Endothelial cell of umbilical vein (primary cell): ENCODE results near the gene EPB41L2. TPM values are rescaled to one million over a fixed set of nuclear protein-coding genes. Genes with fewer than 3 reads are reported as not detected.

Source experiments
- BruUV-seq: library from RNA; stranded (reverse); fragments of 400-500 nt; replicated peaks from 2 replicates; lab custom pipeline; 2021; lab: Mats Ljungman, UMichigan
- CTCF ChIA-PET: fragments of 300-600, 350-600 bp; sonication (Branson Sonifier 250); formaldehyde crosslinking; loops from one replicate; lab custom pipeline; 2021; ENCODE audit warnings: antibody characterized with exemption, inconsistent platforms; lab: Charles Lee
- POLR2A ChIA-PET: fragments of 300-600, 350-600 bp; sonication (Branson Sonifier 250); formaldehyde crosslinking; loops from one replicate; lab custom pipeline; 2021; ENCODE audit warnings: antibody characterized with exemption, inconsistent platforms; lab: Charles Lee
- DNase-seq: peaks from one replicate; pipeline ENCODE4 v3.0.0-alpha.2; 2011; ENCODE audit warnings: low read depth, low spot score
- FAIRE-seq: peaks from 2 replicates; lab custom pipeline; 2011; peaks lifted over from hg19 to GRCh38; lab: Jason Lieb, UNC
- H2AFZ ChIP-seq: 2 replicates; pipeline ENCODE4 v1.6.0; 2012; ENCODE audit warnings: low read depth, low read length, control low read depth, inconsistent platforms
- H3K27ac ChIP-seq: 2 replicates; pipeline ENCODE4 v1.5.1; 2011; ENCODE audit warnings: low read depth, mild to moderate bottlenecking, control low read depth, low read length, moderate library complexity; ENCODE audit not compliant: insufficient read depth
- H3K27me3 ChIP-seq, 2 experiments: 2 replicates each; pipeline versions ENCODE4 v1.6.0 to v1.6.1; 2011; ENCODE audit warnings: low read length in 2 of 2, mixed read lengths in 1 of 2; ENCODE audit not compliant: control insufficient read depth in 2 of 2, insufficient read depth in 2 of 2
- H3K36me3 ChIP-seq, 2 experiments: 2 replicates in 1 of 2; 3 replicates in 1 of 2; pipeline ENCODE4 v1.5.1; 2011; ENCODE audit warnings: low read length in 2 of 2, mild to moderate bottlenecking in 1 of 2, moderate library complexity in 1 of 2; ENCODE audit not compliant: control insufficient read depth in 2 of 2, insufficient read depth in 2 of 2; ENCODE audit errors: extremely low read depth in 1 of 2
- H3K4me1 ChIP-seq: 3 replicates; pipeline ENCODE4 v1.5.1; 2011; ENCODE audit warnings: mild to moderate bottlenecking, low read length; ENCODE audit not compliant: control insufficient read depth, insufficient read depth; ENCODE audit errors: extremely low read depth
- H3K4me2 ChIP-seq: 2 replicates; pipeline ENCODE4 v1.6.1; 2011; ENCODE audit warnings: low read length, control low read depth, mixed read lengths; ENCODE audit not compliant: insufficient read depth
- H3K4me3 ChIP-seq, 3 experiments: fragments of 200-600 bp in 1 of 3; sonication (generic), shearing (Covaris generic) in 1 of 3; replicated peaks in 1 of 3; 2 replicates each; pipeline ENCODE4 v1.5.1; 2011 to 2016; ENCODE audit warnings: control low read depth in 3 of 3, low read length in 3 of 3, mild to moderate bottlenecking in 2 of 3, inconsistent platforms in 1 of 3, low read depth in 1 of 3, moderate library complexity in 1 of 3; ENCODE audit not compliant: insufficient read depth in 1 of 3
- H3K79me2 ChIP-seq: 2 replicates; pipeline ENCODE4 v1.6.0; 2012; ENCODE audit warnings: low read length, inconsistent platforms; ENCODE audit not compliant: control insufficient read depth, insufficient read depth
- H3K9ac ChIP-seq: replicated peaks from 2 replicates; pipeline ENCODE3; 2011; ENCODE audit warnings: low read length, control low read depth; ENCODE audit not compliant: insufficient read depth; ENCODE audit errors: extremely low read depth
- H3K9me1 ChIP-seq: replicated peaks from 3 replicates; pipeline ENCODE4 v1.6.0; 2011; ENCODE audit warnings: mild to moderate bottlenecking, low read length; ENCODE audit not compliant: control insufficient read depth, insufficient read depth; ENCODE audit errors: extremely low read depth
- H3K9me3 ChIP-seq: replicated peaks from 2 replicates; pipeline ENCODE4 v1.5.1; 2012; ENCODE audit warnings: low read length, inconsistent platforms; ENCODE audit not compliant: control insufficient read depth, insufficient read depth
- H4K20me1 ChIP-seq: replicated peaks from 2 replicates; pipeline ENCODE3; 2011; ENCODE audit warnings: mild to moderate bottlenecking, low read length; ENCODE audit not compliant: control insufficient read depth, insufficient read depth; ENCODE audit errors: extremely low read depth
- EZH2 ChIP-seq: IDR thresholded peaks from 2 replicates; pipeline ENCODE4 v1.6.1; 2012; ENCODE audit warnings: borderline replicate concordance, low read depth, mild to moderate bottlenecking, moderate library complexity, low read length, inconsistent platforms; ENCODE audit not compliant: severe bottlenecking
- GATA2 ChIP-seq: IDR thresholded peaks from 2 replicates; pipeline ENCODE4 v1.7.0; 2011; ENCODE audit warnings: low read depth, mild to moderate bottlenecking, moderate library complexity, mixed read lengths, low read length; ENCODE audit not compliant: insufficient read length, insufficient read depth
- JUN ChIP-seq: IDR thresholded peaks from 2 replicates; pipeline ENCODE4 v1.6.1; 2011; ENCODE audit warnings: borderline replicate concordance, low read depth; ENCODE audit not compliant: insufficient read length, insufficient read depth
- dilution Hi-C: fragments of 300-500 bp; cut with MboI; formaldehyde crosslinking; loops from one replicate; pipeline ENCODE4 v1.15.0; 2019; ENCODE audit warnings: low sequenced_read_pairs; ENCODE audit not compliant: extremely low pct_ligation_motif_present
- intact Hi-C: fragments of 100-400 bp; cut with micrococcal nuclease; formaldehyde crosslinking; loops from one replicate; pipeline ENCODE4 v1.10.0; 2022
- polyA plus RNA-seq, 4 experiments: library from polyadenylated mRNA; depleted of rRNA in 3 of 4; stranded (reverse) in 3 of 4; unstranded in 1 of 4; fragments of >200 nt; gene quantifications; 2 replicates each; pipeline versions ENCODE4 v1.2.1 to v1.2.3, GENCODE V29; 2011 to 2012; ENCODE audit warnings: missing spikeins in 1 of 4
- total RNA-seq: library from RNA; stranded (reverse); gene quantifications from 2 replicates; pipeline ENCODE4 v1.2.3, GENCODE V29; 2021
- TF ChIP-seq, protein P1 (sequence below), 2 donors: IDR thresholded peaks; 1 replicate in 1 of 2; 2 replicates in 1 of 2; pipeline ENCODE4 v1.5.1; 2011; ENCODE audit warnings: low read length in 2 of 2, mild to moderate bottlenecking in 2 of 2, moderate library complexity in 2 of 2, control low read depth in 1 of 2, inconsistent platforms in 1 of 2, low read depth in 1 of 2; ENCODE audit not compliant: insufficient read depth in 1 of 2; ENCODE audit errors: extremely low read depth in 1 of 2

EPB41L2 gene
- total and polyA plus RNA-seq, 2 donors (not counting 3 experiments of a cell fraction or from before 2014, with no cell fraction given): 26.5 to 87.7 TPM

DNA sequence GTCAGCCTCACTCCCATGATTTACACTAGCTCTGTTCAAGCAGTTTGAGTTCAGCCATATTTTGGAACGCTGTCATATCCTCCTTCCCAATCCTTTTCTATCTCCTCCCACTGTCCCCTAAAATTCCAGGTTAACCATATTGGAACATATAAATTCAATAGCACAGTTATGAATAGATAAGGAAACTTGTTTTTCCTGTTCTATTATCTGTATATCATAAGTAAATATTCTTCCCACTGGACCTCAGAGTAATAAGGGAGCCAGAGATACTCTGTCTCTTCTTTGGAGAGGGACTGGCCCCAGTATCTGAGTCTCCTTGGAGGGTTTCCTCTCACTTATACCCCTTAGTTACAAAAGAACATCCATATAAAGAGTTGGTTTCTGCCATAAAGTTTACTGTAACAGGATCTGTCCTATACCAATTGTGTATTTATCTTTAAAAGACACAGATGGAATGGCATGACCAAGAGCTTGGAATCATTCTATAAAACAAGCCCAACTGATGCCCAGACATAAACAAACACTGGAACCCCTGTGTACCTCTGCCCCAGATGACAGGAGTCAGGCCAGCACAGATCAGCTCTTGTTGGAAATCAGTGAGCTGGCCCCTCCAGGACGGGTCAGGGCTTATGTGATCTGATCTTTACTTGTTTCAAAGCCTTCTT is 67.1 kb downstream of the EPB41L2 start:
- Histone ChIP-seq H3K4me1 (peaks cover 23% of the 10 kb centered on the region), H3K4me2 (peak overlapping the region; percentile 19), H2AFZ (no peak overlapping the region), H3K79me2 (peaks cover 53% of the 10 kb centered on the region), H3K27me3 (no peaks in the 10 kb centered on the region), H3K36me3 (no peaks in the 10 kb centered on the region), H3K9me3 (no peaks in the 10 kb centered on the region), H3K9ac (no peak overlapping the region), H4K20me1 (no peaks in the 10 kb centered on the region), H3K27ac (no peak overlapping the region), H3K9me1 (no peaks in the 10 kb centered on the region), H3K4me3 (no peak overlapping the region)
- intact Hi-C loops (loop anchor here (2.0 to 5.0 kb wide), 2 partner anchors 51 to 121 kb away; no protein-coding TSS in a partner anchor), dilution Hi-C loops (no loop called here)
- peak; percentile 40 for DNase-seq
- POLR2A ChIA-PET: no interaction called here
- BruUV-seq: no TSS peak
- peak; percentile 43 for FAIRE-seq
- CTCF ChIA-PET: interaction anchor here (0.6 to 2.0 kb wide), 6 partner anchors 8 to 1469 kb away, joined by 3 to 4 read pairs (median 4); no protein-coding TSS in a partner anchor
- TF ChIP-seq EZH2 (no peak), GATA2 (peak; percentile 22), JUN (no peak)
- TF ChIP-seq, protein P1, sequence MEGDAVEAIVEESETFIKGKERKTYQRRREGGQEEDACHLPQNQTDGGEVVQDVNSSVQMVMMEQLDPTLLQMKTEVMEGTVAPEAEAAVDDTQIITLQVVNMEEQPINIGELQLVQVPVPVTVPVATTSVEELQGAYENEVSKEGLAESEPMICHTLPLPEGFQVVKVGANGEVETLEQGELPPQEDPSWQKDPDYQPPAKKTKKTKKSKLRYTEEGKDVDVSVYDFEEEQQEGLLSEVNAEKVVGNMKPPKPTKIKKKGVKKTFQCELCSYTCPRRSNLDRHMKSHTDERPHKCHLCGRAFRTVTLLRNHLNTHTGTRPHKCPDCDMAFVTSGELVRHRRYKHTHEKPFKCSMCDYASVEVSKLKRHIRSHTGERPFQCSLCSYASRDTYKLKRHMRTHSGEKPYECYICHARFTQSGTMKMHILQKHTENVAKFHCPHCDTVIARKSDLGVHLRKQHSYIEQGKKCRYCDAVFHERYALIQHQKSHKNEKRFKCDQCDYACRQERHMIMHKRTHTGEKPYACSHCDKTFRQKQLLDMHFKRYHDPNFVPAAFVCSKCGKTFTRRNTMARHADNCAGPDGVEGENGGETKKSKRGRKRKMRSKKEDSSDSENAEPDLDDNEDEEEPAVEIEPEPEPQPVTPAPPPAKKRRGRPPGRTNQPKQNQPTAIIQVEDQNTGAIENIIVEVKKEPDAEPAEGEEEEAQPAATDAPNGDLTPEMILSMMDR (IDR thresholded peaks at IDR 0.05; ENCODE audit: extremely low read depth in 1 of 2, insufficient read depth in 1 of 2, low read depth in 1 of 2, low read length in 2 of 2): no peak
